NCI-H2227 treated with DMSO at 0.1 percent for 48 hours (cell line): ENCODE measurements around the gene SPAG8.

Experiments
- DNase-seq: peaks from one replicate; lab custom pipeline; 2025; lab: John Stamatoyannopoulos, UW

Gene SPAG8

GRCh38 chr9:35808433-35808832, 3.6 kb downstream of the SPAG8 start:
- DNase-seq: no peak

GRCh38 chr9:35806101-35806500, 6.0 kb downstream of the SPAG8 start:
- no peak for DNase-seq

GRCh38 chr9:35801328-35802128, 10.5 kb downstream of the SPAG8 start:
- DNase-seq: no peak

GRCh38 chr9:35800530-35800929, 11.5 kb downstream of the SPAG8 start:
- no peak for DNase-seq

GRCh38 chr9:35798658-35799374, 13.2 kb downstream of the SPAG8 start:
- DNase-seq: no peak

GRCh38 chr9:35797311-35798109, 14.6 kb downstream of the SPAG8 start:
- no peak for DNase-seq

GRCh38 chr9:35795695-35796094, 16.4 kb downstream of the SPAG8 start:
- no peak for DNase-seq

GRCh38 chr9:35793461-35793860, 18.6 kb downstream of the SPAG8 start:
- DNase-seq: no peak

- DNase-seq: no peak
Measured at GRCh38 chr9:35792826-35793225, 19.2 kb downstream of the SPAG8 start.

- no peak for DNase-seq
Measured at GRCh38 chr9:35792024-35792813, 19.8 kb downstream of the SPAG8 start.

- no peak for DNase-seq
Measured at GRCh38 chr9:35791297-35791921, 20.7 kb downstream of the SPAG8 start, which contains the start of gene NPR2. Gene NPR2 (plus strand): TSS chr9:35791591. CDS start chr9:35792409, 818 bp downstream.

GRCh38 chr9:35790385-35791296, 21.4 kb downstream of the SPAG8 start:
- DNase-seq: peak; percentile 69

GRCh38 chr9:35790025-35790384, 22.1 kb downstream of the SPAG8 start:
- no peak for DNase-seq

- DNase-seq: no peak
Measured at GRCh38 chr9:35789541-35789940, 22.5 kb downstream of the SPAG8 start.

- DNase-seq: no peak
Measured at GRCh38 chr9:35783418-35783817, 28.6 kb downstream of the SPAG8 start.

GRCh38 chr9:35781066-35781465, 31.0 kb downstream of the SPAG8 start:
- DNase-seq: no peak

GRCh38 chr9:35778496-35778895, 33.6 kb downstream of the SPAG8 start:
- DNase-seq: no peak

- DNase-seq: no peak
Measured at GRCh38 chr9:35776018-35776417, 36.0 kb downstream of the SPAG8 start.

- DNase-seq: peak; percentile 19
Measured at GRCh38 chr9:35774907-35775635, 37.0 kb downstream of the SPAG8 start.

GRCh38 chr9:35771943-35772342, 40.1 kb downstream of the SPAG8 start:
- DNase-seq: no peak
